Measurements from ENCODE around the gene CSK.
A peak's percentile ranks its signal among the peaks of the same experiment; 100 is the strongest.

The CSK gene

GRCh38 chr15:74837482-74838136 lies 55.7 kb downstream of the CSK start:
- Histone ChIP-seq H3K18ac (ENCODE audit: low read length) (no peak overlapping the region), H3K36me3 (replicated peaks in 1 of 2; ENCODE audit: control insufficient read depth in 2 of 2, insufficient read depth in 2 of 2, low read length in 2 of 2) (peaks cover 0 to 55% of the 10 kb centered on the region in 2 donors), H3K14ac (ENCODE audit: low read length) (no peak overlapping the region), H3K4me1 (ENCODE audit: control insufficient read depth in 2 of 2, insufficient read depth in 1 of 2, low read depth in 1 of 2, low read length in 2 of 2) (peaks cover 0 to 3% of the 10 kb centered on the region in 2 donors), H3K23ac (ENCODE audit: low read depth, low read length, poor library complexity) (no peak overlapping the region), H3K27me3 (ENCODE audit: control insufficient read depth in 3 of 3, insufficient read depth in 3 of 3, low read depth in 1 of 3, low read length in 3 of 3) (no peaks in the 10 kb centered on the region), H2BK5ac (ENCODE audit: low read length) (peak overlapping the region; percentile 34), H2AK5ac (ENCODE audit: low read depth, low read length) (no peak overlapping the region), H3K9ac (ENCODE audit: low read depth, low read length, poor library complexity) (no peak overlapping the region), H2BK12ac (ENCODE audit: low read length) (no peak overlapping the region), H3K4me2 (ENCODE audit: insufficient read depth, low read length, poor library complexity, severe bottlenecking) (no peak overlapping the region), H3K27ac (replicated peaks; ENCODE audit: low read length) (no peak overlapping the region), H2BK15ac (ENCODE audit: low read length) (no peak overlapping the region), H3K79me1 (ENCODE audit: low read depth, low read length) (peaks cover 3% of the 10 kb centered on the region), H3K4me3 (ENCODE audit: low read length in 2 of 2) (no peak overlapping the region), H3K9me3 (replicated peaks in 1 of 2; ENCODE audit: control insufficient read depth in 2 of 2, insufficient read depth in 1 of 2, low read depth in 1 of 2, low read length in 2 of 2) (no peaks in the 10 kb centered on the region), H2AFZ (ENCODE audit: low read length) (no peak overlapping the region), H3K4ac (ENCODE audit: low read length) (no peak overlapping the region), H2BK120ac (ENCODE audit: low read depth, low read length) (no peak overlapping the region), H4K8ac (ENCODE audit: low read depth, low read length) (no peak overlapping the region), H4K91ac (ENCODE audit: low read depth, low read length, poor library complexity) (no peak overlapping the region)
- WGBS, 2 donors (ENCODE audit: extremely low coverage in 2 of 2, insufficient read length in 2 of 2, insufficient replicate concordance in 1 of 2): no CpG with 5 or more reads among the region's 15 CpGs
- no peak for DNase-seq (ENCODE audit: low spot score)

GRCh38 chr15:74838137-74838516 lies 56.2 kb downstream of the CSK start:
- H3K14ac ChIP-seq (ENCODE audit: low read length): no peak overlapping the region
- H2AK5ac ChIP-seq (ENCODE audit: low read depth, low read length): no peak overlapping the region
- peaks cover 0 to 3% of the 10 kb centered on the region in 2 donors for H3K4me1 ChIP-seq (ENCODE audit: control insufficient read depth in 2 of 2, insufficient read depth in 1 of 2, low read depth in 1 of 2, low read length in 2 of 2)
- H2AFZ ChIP-seq (ENCODE audit: low read length): no peak overlapping the region
- H3K4me2 ChIP-seq (ENCODE audit: insufficient read depth, low read length, poor library complexity, severe bottlenecking): no peak overlapping the region
- H3K9me3 ChIP-seq (replicated peaks in 1 of 2; ENCODE audit: control insufficient read depth in 2 of 2, insufficient read depth in 1 of 2, low read depth in 1 of 2, low read length in 2 of 2): no peaks in the 10 kb centered on the region
- no peak overlapping the region for H3K4ac ChIP-seq (ENCODE audit: low read length)
- no peaks in the 10 kb centered on the region for H3K27me3 ChIP-seq (ENCODE audit: control insufficient read depth in 3 of 3, insufficient read depth in 3 of 3, low read depth in 1 of 3, low read length in 3 of 3)
- H2BK15ac ChIP-seq (ENCODE audit: low read length): no peak overlapping the region
- H3K18ac ChIP-seq (ENCODE audit: low read length): no peak overlapping the region
- H4K91ac ChIP-seq (ENCODE audit: low read depth, low read length, poor library complexity): no peak overlapping the region
- H2BK12ac ChIP-seq (ENCODE audit: low read length): no peak overlapping the region
- peak overlapping the region; percentile 28 for H3K23ac ChIP-seq (ENCODE audit: low read depth, low read length, poor library complexity)
- no peak overlapping the region for H2BK120ac ChIP-seq (ENCODE audit: low read depth, low read length)
- no peak for DNase-seq (ENCODE audit: low spot score)
- peak overlapping the region; percentile 3 for H4K8ac ChIP-seq (ENCODE audit: low read depth, low read length)
- H3K27ac ChIP-seq (replicated peaks; ENCODE audit: low read length): no peak overlapping the region
- H2BK5ac ChIP-seq (ENCODE audit: low read length): peak overlapping the region; percentile 34
- no peak overlapping the region for H3K4me3 ChIP-seq (ENCODE audit: low read length in 2 of 2)
- H3K79me1 ChIP-seq (ENCODE audit: low read depth, low read length): peaks cover 3% of the 10 kb centered on the region
- no peak overlapping the region for H3K9ac ChIP-seq (ENCODE audit: low read depth, low read length, poor library complexity)
- no CpG with 5 or more reads among the region's 10 CpGs for WGBS, 2 donors (ENCODE audit: extremely low coverage in 2 of 2, insufficient read length in 2 of 2, insufficient replicate concordance in 1 of 2)
- H3K36me3 ChIP-seq (replicated peaks in 1 of 2; ENCODE audit: control insufficient read depth in 2 of 2, insufficient read depth in 2 of 2, low read length in 2 of 2): peaks cover 0 to 55% of the 10 kb centered on the region in 2 donors

GRCh38 chr15:74838746-74839525 lies 57.1 kb downstream of the CSK start:
- H2BK12ac ChIP-seq (ENCODE audit: low read length): no peak overlapping the region
- H3K14ac ChIP-seq (ENCODE audit: low read length): no peak overlapping the region
- no peak overlapping the region for H3K23ac ChIP-seq (ENCODE audit: low read depth, low read length, poor library complexity)
- no peak overlapping the region for H2BK15ac ChIP-seq (ENCODE audit: low read length)
- H3K79me1 ChIP-seq (ENCODE audit: low read depth, low read length): peaks cover 3% of the 10 kb centered on the region
- peaks cover 0 to 55% of the 10 kb centered on the region in 2 donors for H3K36me3 ChIP-seq (replicated peaks in 1 of 2; ENCODE audit: control insufficient read depth in 2 of 2, insufficient read depth in 2 of 2, low read length in 2 of 2)
- H2AFZ ChIP-seq (ENCODE audit: low read length): no peak overlapping the region
- no CpG with 5 or more reads among the region's 11 CpGs for WGBS, 2 donors (ENCODE audit: extremely low coverage in 2 of 2, insufficient read length in 2 of 2, insufficient replicate concordance in 1 of 2)
- no peak overlapping the region for H2BK120ac ChIP-seq (ENCODE audit: low read depth, low read length)
- no peak overlapping the region for H3K18ac ChIP-seq (ENCODE audit: low read length)
- H2AK5ac ChIP-seq (ENCODE audit: low read depth, low read length): no peak overlapping the region
- H3K9me3 ChIP-seq (replicated peaks in 1 of 2; ENCODE audit: control insufficient read depth in 2 of 2, insufficient read depth in 1 of 2, low read depth in 1 of 2, low read length in 2 of 2): no peaks in the 10 kb centered on the region
- peak overlapping the region; percentile 34 for H2BK5ac ChIP-seq (ENCODE audit: low read length)
- H3K4me3 ChIP-seq (ENCODE audit: low read length in 2 of 2): no peak overlapping the region
- peaks cover 6 to 7% of the 10 kb centered on the region in 2 donors for H3K4me1 ChIP-seq (ENCODE audit: control insufficient read depth in 2 of 2, insufficient read depth in 1 of 2, low read depth in 1 of 2, low read length in 2 of 2)
- DNase-seq (ENCODE audit: low spot score): no peak
- no peak overlapping the region for H3K4ac ChIP-seq (ENCODE audit: low read length)
- no peak overlapping the region for H3K4me2 ChIP-seq (ENCODE audit: insufficient read depth, low read length, poor library complexity, severe bottlenecking)
- no peaks in the 10 kb centered on the region for H3K27me3 ChIP-seq (ENCODE audit: control insufficient read depth in 3 of 3, insufficient read depth in 3 of 3, low read depth in 1 of 3, low read length in 3 of 3)
- H3K27ac ChIP-seq (replicated peaks; ENCODE audit: low read length): no peak overlapping the region
- H3K9ac ChIP-seq (ENCODE audit: low read depth, low read length, poor library complexity): no peak overlapping the region
- H4K91ac ChIP-seq (ENCODE audit: low read depth, low read length, poor library complexity): no peak overlapping the region
- H4K8ac ChIP-seq (ENCODE audit: low read depth, low read length): no peak overlapping the region
